HL-60 (cell line): Measurements from ENCODE around the gene TBC1D1.

ENCODE experiments used
- DNase-seq, 2 experiments: peaks; one replicate each; pipeline ENCODE4 v3.0.0-alpha.2; 2010 to 2020; ENCODE audit warnings: low read depth in 1 of 2, low spot score in 1 of 2
- H3K27ac ChIP-seq: fragments of 250-450 bp; sonication (Bioruptor Pico); replicated peaks from 2 replicates; pipeline ENCODE4 v1.5.1; 2020; ENCODE audit warnings: mild to moderate bottlenecking, moderate library complexity
- H3K27me3 ChIP-seq: fragments of 250-450 bp; sonication (Bioruptor Pico); 2 replicates; pipeline ENCODE4 v1.5.1; 2021; ENCODE audit warnings: mild to moderate bottlenecking, moderate library complexity; ENCODE audit not compliant: insufficient read depth, poor library complexity, severe bottlenecking
- H3K4me3 ChIP-seq: replicated peaks from 2 replicates; pipeline ENCODE4 v1.5.1; 2011; ENCODE audit warnings: mild to moderate bottlenecking, control low read depth, low read length; ENCODE audit not compliant: insufficient read depth
- CTCF ChIP-seq: IDR thresholded peaks from one replicate; pipeline ENCODE4 v1.5.1; 2011; ENCODE audit warnings: low read length, control low read depth, inconsistent platforms; ENCODE audit not compliant: insufficient read depth
- GABPA ChIP-seq: IDR thresholded peaks from 2 replicates; pipeline ENCODE4 v1.6.1; 2012; ENCODE audit warnings: low read depth
- POLR2AphosphoS5 ChIP-seq: IDR thresholded peaks from 2 replicates; pipeline ENCODE4 v1.6.1; 2012; ENCODE audit warnings: low read depth
- REST ChIP-seq: IDR thresholded peaks from 2 replicates; pipeline ENCODE4 v1.6.1; 2012; ENCODE audit warnings: low read depth; ENCODE audit not compliant: insufficient replicate concordance
- SPI1 ChIP-seq: IDR thresholded peaks from 2 replicates; pipeline ENCODE4 v1.6.1; 2012; ENCODE audit warnings: low read depth, mild to moderate bottlenecking, borderline replicate concordance

Gene TBC1D1

DNA sequence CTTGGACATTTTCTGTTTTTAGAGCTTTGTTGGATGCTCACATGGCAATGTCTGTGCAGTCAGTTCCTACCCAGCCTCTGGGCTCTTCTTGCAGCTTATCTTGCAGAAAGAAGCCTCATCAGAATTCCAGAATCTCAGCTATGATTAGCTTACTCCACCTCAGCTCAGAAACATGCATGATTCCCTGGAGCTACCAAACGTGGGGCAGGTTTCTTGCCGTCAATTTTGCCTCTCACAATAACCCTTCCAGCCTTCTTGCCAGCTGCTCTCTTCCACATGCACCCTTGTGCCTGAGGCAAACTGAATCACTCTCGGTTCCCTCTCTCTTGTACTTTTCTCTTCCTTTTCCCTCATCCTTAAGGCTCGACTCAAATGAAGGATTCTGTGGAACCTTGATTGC is 210.7 kb downstream of the TBC1D1 start:
- no peak for TF ChIP-seq SPI1
- TF ChIP-seq GABPA, result no peak
- TF ChIP-seq REST, result no peak
- no peak for TF ChIP-seq POLR2AphosphoS5
- TF ChIP-seq CTCF, result no peak
- Histone ChIP-seq H3K4me3 (no peak overlapping the region), H3K27ac (no peak overlapping the region), H3K27me3 (no peaks in the 10 kb centered on the region)
- no peak for DNase-seq

DNA sequence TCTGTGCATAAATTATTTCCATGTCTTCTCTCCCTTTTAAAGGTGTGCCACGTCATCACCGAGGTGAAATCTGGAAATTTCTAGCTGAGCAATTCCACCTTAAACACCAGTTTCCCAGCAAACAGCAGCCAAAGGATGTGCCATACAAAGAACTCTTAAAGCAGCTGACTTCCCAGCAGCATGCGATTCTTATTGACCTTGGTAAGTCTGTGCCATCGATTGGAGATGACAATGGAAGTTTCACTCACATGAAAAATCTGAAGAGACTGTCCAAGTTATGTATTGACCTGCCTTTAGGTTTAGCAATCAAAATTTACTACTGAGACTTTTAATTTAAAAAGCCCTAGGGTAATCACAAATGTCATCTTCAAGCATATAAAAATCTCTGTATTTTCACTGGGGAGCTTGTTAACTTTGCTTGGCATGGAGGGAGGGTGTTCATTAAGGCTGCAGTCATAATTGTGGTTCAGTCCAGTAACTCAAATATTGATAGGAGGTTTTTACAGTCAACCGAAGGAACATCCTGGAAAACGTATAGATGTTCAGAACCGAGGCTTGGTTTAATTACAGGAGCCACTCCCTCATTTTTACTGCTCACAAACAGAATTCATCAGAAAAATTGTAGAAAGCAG is 212.2 kb downstream of the TBC1D1 start:
- Histone ChIP-seq H3K4me3 (no peak overlapping the region), H3K27ac (no peak overlapping the region), H3K27me3 (no peaks in the 10 kb centered on the region)
- no peak for TF ChIP-seq GABPA
- no peak for TF ChIP-seq REST
- TF ChIP-seq POLR2AphosphoS5, result no peak
- no peak for TF ChIP-seq CTCF
- TF ChIP-seq SPI1, result no peak
- DNase-seq, result no peak

GRCh38 chr4:38105475-38106220 is 214.8 kb downstream of the TBC1D1 start:
- Histone ChIP-seq H3K4me3 (no peak overlapping the region), H3K27ac (no peak overlapping the region), H3K27me3 (no peaks in the 10 kb centered on the region)
- no peak for DNase-seq
- TF ChIP-seq SPI1 (no peak), REST (no peak), CTCF (no peak), GABPA (no peak), POLR2AphosphoS5 (no peak)
